Astrocyte (in vitro differentiated cells and primary cell): ENCODE data around the gene KEL.

Experiments used
- EZH2 ChIP-seq: IDR thresholded peaks from 2 replicates; pipeline ENCODE4 v1.6.1; 2012; ENCODE audit warnings: mild to moderate bottlenecking, low read length, inconsistent platforms; ENCODE audit not compliant: insufficient read depth
- TF ChIP-seq, protein P1 (sequence below): IDR thresholded peaks from 2 replicates; pipeline ENCODE4 v1.5.1; 2011; ENCODE audit warnings: low read depth, mild to moderate bottlenecking, inconsistent platforms, low read length, moderate library complexity; ENCODE audit not compliant: insufficient read depth

DNA sequence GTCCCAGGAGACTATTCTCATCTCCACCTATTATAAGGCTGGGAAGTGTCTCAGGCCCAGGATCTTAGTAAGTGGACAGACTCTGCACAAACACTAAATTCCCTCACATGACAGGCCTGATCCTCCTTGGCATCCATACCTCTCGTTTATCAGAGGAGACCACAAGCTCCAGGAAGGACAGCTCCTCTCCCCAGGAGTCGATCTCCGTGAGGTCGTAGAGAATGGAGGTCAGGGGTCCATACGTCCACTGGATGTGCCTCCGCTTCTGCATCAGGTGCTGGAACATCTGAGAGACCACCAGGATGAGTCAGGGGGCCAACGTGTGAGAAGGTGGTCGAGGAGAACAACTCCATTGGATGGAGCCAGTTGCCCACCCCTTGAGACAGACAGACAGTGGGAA lies 34.2 kb downstream of the KEL start:
- TF ChIP-seq, protein P1, sequence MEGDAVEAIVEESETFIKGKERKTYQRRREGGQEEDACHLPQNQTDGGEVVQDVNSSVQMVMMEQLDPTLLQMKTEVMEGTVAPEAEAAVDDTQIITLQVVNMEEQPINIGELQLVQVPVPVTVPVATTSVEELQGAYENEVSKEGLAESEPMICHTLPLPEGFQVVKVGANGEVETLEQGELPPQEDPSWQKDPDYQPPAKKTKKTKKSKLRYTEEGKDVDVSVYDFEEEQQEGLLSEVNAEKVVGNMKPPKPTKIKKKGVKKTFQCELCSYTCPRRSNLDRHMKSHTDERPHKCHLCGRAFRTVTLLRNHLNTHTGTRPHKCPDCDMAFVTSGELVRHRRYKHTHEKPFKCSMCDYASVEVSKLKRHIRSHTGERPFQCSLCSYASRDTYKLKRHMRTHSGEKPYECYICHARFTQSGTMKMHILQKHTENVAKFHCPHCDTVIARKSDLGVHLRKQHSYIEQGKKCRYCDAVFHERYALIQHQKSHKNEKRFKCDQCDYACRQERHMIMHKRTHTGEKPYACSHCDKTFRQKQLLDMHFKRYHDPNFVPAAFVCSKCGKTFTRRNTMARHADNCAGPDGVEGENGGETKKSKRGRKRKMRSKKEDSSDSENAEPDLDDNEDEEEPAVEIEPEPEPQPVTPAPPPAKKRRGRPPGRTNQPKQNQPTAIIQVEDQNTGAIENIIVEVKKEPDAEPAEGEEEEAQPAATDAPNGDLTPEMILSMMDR: no peak
- TF ChIP-seq EZH2: no peak
